HepG2 (cell line): ENCODE data around the gene ZNF777.

Experiments used
- CTCF ChIP-seq: sonication (generic); formaldehyde crosslinking; IDR thresholded peaks from 2 replicates; pipeline ENCODE4 v1.5.0; 2020; ENCODE audit warnings: mild to moderate bottlenecking, missing genetic modification reagents, moderate library complexity
- ETV5 ChIP-seq: IDR thresholded peaks from 2 replicates; pipeline ENCODE4 v1.6.1; 2018; ENCODE audit warnings: missing biosample characterization, missing genetic modification reagents, inconsistent platforms, borderline replicate concordance
- HBP1 ChIP-seq: IDR thresholded peaks from 2 replicates; pipeline ENCODE4 v1.6.1; 2016; ENCODE audit warnings: low read depth, control low read depth
- HNRNPUL1 ChIP-seq: fragments of 200-400 bp; formaldehyde crosslinking; IDR thresholded peaks from 2 replicates; pipeline ENCODE4 v1.6.1; 2017; ENCODE audit warnings: low read depth, mild to moderate bottlenecking, low read length, moderate library complexity
- RAD51 ChIP-seq: fragments of 450-650 bp; IDR thresholded peaks from 2 replicates; pipeline ENCODE4 v1.6.1; 2016; ENCODE audit warnings: borderline replicate concordance
- SAFB2 ChIP-seq: sonication (generic); formaldehyde crosslinking; IDR thresholded peaks from 2 replicates; pipeline ENCODE4 v1.5.1; 2020; ENCODE audit warnings: missing genetic modification reagents, low read depth, mild to moderate bottlenecking, borderline replicate concordance
- WIZ ChIP-seq: sonication (generic); formaldehyde crosslinking; IDR thresholded peaks from 2 replicates; pipeline ENCODE4 v1.5.1; 2020; ENCODE audit warnings: mild to moderate bottlenecking, missing genetic modification reagents
- ZNF263 ChIP-seq: sonication (generic); formaldehyde crosslinking; IDR thresholded peaks from 2 replicates; pipeline ENCODE4 v1.4.0; 2020; ENCODE audit warnings: missing genetic modification reagents
- ZNF589 ChIP-seq: sonication (generic); formaldehyde crosslinking; conservative IDR thresholded peaks from 2 replicates; pipeline ENCODE4 v1.8.0; 2022; ENCODE audit warnings: mild to moderate bottlenecking, moderate library complexity, missing genetic modification reagents
- ZSCAN5A ChIP-seq: sonication (generic); formaldehyde crosslinking; IDR thresholded peaks from 2 replicates; pipeline ENCODE4 v1.8.0; 2022; ENCODE audit warnings: mild to moderate bottlenecking, missing genetic modification reagents, borderline replicate concordance
- TF ChIP-seq, protein P1 (sequence below): sonication (generic); formaldehyde crosslinking; IDR thresholded peaks from 2 replicates; pipeline ENCODE4 v1.8.1; 2023; ENCODE audit warnings: missing genetic modification reagents, inconsistent platforms, borderline replicate concordance

DNA sequence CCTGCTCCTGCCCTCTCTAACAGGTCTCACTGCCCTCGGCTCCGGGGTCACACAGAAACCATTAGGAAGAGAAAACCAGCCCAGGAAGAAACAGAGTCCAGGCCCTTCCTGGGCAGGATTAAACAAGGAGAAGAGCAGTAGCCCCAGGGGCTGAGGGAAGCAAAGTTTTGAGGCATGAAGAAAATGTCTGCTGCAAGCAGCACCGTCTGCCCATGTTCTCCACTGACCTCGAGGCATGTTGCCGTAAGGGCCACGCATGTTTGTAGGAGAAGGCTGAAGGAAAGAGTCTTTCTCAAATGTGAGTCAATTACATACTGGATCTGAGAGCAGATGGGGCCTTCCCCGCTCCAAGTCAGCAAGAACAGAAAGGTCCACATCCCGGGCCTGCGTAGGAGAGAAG is 32.5 kb upstream of the ZNF777 start:
- no peak for TF ChIP-seq WIZ (CRISPR knock-in tag)
- TF ChIP-seq, protein P1, sequence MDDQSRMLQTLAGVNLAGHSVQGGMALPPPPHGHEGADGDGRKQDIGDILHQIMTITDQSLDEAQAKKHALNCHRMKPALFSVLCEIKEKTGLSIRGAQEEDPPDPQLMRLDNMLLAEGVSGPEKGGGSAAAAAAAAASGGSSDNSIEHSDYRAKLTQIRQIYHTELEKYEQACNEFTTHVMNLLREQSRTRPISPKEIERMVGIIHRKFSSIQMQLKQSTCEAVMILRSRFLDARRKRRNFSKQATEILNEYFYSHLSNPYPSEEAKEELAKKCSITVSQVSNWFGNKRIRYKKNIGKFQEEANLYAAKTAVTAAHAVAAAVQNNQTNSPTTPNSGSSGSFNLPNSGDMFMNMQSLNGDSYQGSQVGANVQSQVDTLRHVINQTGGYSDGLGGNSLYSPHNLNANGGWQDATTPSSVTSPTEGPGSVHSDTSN (CRISPR knock-in tag) = no peak
- no peak for TF ChIP-seq ZNF589 (CRISPR knock-in tag)
- TF ChIP-seq ETV5 (CRISPR knock-in tag) = no peak
- no peak for TF ChIP-seq SAFB2
- no peak for TF ChIP-seq CTCF (CRISPR knock-in tag)
- TF ChIP-seq ZNF263 (CRISPR knock-in tag) = no peak
- TF ChIP-seq HBP1 (CRISPR knock-in tag) = no peak
- TF ChIP-seq ZSCAN5A (CRISPR knock-in tag) = no peak
- TF ChIP-seq RAD51 = no peak
- no peak for TF ChIP-seq HNRNPUL1
